Mesothelial cell of epicardium (in vitro differentiated cells): Measurements from ENCODE around the gene TNFAIP8L2. TPM values are rescaled to one million over a fixed set of nuclear protein-coding genes. Genes with fewer than 3 reads are reported as not detected.

Experiments used
- DNase-seq, 2 experiments: peaks; one replicate each; pipeline ENCODE4 v3.0.0; 2021; ENCODE audit warnings: low spot score in 2 of 2; ENCODE audit not compliant: unreplicated experiment in 2 of 2
- H3K27ac Mint-ChIP-seq: 2 replicates; pipeline ENCODE4 v1.8.0; 2021; ENCODE audit warnings: mixed read lengths
- H3K27me3 Mint-ChIP-seq: 2 replicates; pipeline ENCODE4 v1.8.0; 2021; ENCODE audit warnings: low read depth, mixed read lengths
- H3K36me3 Mint-ChIP-seq: 2 replicates; pipeline ENCODE4 v1.8.0; 2021; ENCODE audit warnings: mixed read lengths
- H3K4me1 Mint-ChIP-seq: 2 replicates; pipeline ENCODE4 v1.8.0; 2021; ENCODE audit warnings: mixed read lengths
- H3K4me3 Mint-ChIP-seq: 2 replicates; pipeline ENCODE4 v1.8.0; 2021; ENCODE audit warnings: mild to moderate bottlenecking, moderate library complexity, mixed read lengths
- H3K9me3 Mint-ChIP-seq: 2 replicates; pipeline ENCODE4 v1.8.0; 2021; ENCODE audit warnings: mixed read lengths
- total RNA-seq: library from RNA; stranded (reverse); gene quantifications from 3 replicates; pipeline ENCODE4 v1.2.1, GENCODE V29; 2021
- TF ChIP-seq, protein P1 (sequence below): fragments of 200-600 bp; sonication (generic); IDR thresholded peaks from one replicate; pipeline ENCODE4 v1.5.0; 2021; ENCODE audit warnings: antibody characterized with exemption; ENCODE audit not compliant: unreplicated experiment

The TNFAIP8L2 gene
- total RNA-seq, 1 donor from 2014 or later: not detected

DNA sequence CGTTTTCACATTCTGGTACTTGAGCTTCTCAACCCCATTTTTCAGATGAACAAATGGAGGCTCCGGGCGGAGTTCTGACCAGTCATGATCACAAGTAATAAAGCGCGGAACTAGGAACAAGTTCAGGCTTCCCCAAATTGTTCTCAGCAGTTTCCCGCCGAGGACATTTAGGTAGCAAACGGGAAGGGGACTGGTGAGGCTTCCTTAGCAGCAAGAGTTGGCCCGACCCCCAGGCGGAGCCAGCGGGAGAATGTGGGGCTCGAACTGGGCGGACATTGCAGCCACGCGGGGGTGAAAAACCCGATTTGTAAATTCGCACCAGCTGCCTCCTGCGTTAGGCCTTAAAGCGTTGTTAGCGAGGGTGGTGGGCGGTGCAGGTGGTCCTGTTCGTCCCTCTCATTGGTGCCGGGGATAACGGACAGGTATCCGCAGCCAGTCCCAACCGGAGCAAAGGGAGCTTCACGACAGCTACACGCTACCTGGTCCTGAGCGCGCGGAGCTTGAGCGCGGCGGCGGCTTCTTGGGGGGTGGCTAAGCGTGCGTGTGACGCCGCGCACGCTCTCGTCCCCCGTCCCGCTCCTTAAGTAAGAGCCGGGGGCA is 25.4 kb upstream of the TNFAIP8L2 start:
- Mint-ChIP-seq H3K9me3 (no peaks in the 10 kb centered on the region), H3K27me3 (peaks cover 40% of the 10 kb centered on the region), H3K4me1 (peaks cover 10% of the 10 kb centered on the region), H3K36me3 (peaks cover 12% of the 10 kb centered on the region), H3K4me3 (peak overlapping the region; percentile 76), H3K27ac (peak overlapping the region; percentile 68)
- DNase-seq: peak; percentile 81 to 87
- TF ChIP-seq, protein P1, sequence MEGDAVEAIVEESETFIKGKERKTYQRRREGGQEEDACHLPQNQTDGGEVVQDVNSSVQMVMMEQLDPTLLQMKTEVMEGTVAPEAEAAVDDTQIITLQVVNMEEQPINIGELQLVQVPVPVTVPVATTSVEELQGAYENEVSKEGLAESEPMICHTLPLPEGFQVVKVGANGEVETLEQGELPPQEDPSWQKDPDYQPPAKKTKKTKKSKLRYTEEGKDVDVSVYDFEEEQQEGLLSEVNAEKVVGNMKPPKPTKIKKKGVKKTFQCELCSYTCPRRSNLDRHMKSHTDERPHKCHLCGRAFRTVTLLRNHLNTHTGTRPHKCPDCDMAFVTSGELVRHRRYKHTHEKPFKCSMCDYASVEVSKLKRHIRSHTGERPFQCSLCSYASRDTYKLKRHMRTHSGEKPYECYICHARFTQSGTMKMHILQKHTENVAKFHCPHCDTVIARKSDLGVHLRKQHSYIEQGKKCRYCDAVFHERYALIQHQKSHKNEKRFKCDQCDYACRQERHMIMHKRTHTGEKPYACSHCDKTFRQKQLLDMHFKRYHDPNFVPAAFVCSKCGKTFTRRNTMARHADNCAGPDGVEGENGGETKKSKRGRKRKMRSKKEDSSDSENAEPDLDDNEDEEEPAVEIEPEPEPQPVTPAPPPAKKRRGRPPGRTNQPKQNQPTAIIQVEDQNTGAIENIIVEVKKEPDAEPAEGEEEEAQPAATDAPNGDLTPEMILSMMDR: no peak

DNA sequence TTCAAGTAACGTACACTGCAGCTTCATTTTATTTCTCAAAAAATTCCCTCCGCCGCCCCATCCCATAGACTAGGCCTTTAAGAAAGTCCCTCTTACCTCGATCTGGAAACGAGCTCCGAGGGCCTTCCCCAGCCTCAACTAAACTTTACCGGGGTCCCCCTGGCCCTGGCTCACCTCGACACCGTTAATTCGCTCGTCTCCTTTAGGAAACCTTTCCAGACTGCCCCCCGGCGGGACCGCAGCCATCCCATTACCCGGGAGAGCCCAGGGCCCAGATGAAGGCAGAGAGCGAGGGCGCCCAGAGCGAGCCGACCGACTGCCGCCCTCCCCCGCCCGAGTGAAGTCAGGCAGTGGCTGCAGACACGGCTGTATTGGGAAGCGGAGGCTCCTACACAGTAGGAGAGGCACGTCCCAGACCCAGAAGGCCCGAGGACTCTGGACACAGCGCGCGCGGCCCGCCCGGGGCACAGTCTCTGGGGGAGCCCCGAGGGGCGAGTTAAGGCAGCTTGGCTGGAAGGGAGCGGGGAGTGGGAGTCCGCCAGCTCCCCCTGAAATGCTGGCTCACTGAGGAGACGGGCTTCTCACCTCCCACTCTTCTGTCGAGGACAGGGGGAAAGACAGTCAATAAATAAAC is 24.6 kb upstream of the TNFAIP8L2 start:
- DNase-seq: peak in 1 of 2 experiments; percentile 68

DNA sequence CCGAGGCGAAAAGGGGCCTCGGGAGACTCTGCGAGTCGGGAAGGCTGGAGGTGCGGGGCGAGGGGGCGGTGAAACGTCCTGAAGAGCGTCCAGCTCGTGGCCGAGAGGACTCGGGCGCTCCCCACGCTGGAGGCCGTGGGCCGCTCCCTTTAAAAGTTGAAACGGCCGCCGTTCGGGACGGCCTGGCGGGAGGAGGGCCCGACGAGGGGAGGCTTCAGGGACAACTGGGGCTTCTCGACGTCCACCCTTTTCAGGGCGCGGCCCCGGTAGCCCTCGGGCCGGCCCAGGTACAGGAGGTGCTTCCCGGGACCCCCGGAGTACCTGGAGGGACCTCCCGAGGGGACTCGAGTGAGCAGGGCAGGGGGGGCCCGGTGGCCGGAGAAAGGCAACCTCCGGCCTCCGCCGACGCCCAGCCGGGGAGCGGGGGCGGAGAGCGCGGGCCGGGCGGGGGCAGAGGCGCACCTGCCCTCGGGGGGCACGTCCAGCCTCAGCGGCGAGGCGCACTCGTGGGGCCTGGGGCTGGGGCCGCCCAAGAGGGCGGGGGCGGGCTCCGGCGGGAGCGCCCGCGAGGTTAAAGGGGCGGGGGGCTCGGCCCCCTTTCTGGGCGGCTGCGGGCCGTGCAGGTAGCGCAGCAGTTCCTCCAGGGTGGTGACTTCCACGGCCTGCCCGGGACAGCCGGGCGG is 24.0 kb upstream of the TNFAIP8L2 start:
- no peak overlapping the region for H3K27ac Mint-ChIP-seq
- H3K36me3 Mint-ChIP-seq: peaks cover 22% of the 10 kb centered on the region
- TF ChIP-seq, protein P1: no peak
- no peak for DNase-seq
- peaks cover 10% of the 10 kb centered on the region for H3K4me1 Mint-ChIP-seq
- H3K27me3 Mint-ChIP-seq: peaks cover 40% of the 10 kb centered on the region
- no peaks in the 10 kb centered on the region for H3K9me3 Mint-ChIP-seq
- peak overlapping the region; percentile 76 for H3K4me3 Mint-ChIP-seq

More for the DNA sequence above, 24.6 kb upstream of the TNFAIP8L2 start:
- Mint-ChIP-seq H3K27me3 (peaks cover 40% of the 10 kb centered on the region), H3K27ac (peak overlapping the region; percentile 68), H3K36me3 (peaks cover 19% of the 10 kb centered on the region), H3K4me1 (peaks cover 10% of the 10 kb centered on the region), H3K4me3 (peak overlapping the region; percentile 76), H3K9me3 (no peaks in the 10 kb centered on the region)
- TF ChIP-seq, protein P1: no peak

DNA sequence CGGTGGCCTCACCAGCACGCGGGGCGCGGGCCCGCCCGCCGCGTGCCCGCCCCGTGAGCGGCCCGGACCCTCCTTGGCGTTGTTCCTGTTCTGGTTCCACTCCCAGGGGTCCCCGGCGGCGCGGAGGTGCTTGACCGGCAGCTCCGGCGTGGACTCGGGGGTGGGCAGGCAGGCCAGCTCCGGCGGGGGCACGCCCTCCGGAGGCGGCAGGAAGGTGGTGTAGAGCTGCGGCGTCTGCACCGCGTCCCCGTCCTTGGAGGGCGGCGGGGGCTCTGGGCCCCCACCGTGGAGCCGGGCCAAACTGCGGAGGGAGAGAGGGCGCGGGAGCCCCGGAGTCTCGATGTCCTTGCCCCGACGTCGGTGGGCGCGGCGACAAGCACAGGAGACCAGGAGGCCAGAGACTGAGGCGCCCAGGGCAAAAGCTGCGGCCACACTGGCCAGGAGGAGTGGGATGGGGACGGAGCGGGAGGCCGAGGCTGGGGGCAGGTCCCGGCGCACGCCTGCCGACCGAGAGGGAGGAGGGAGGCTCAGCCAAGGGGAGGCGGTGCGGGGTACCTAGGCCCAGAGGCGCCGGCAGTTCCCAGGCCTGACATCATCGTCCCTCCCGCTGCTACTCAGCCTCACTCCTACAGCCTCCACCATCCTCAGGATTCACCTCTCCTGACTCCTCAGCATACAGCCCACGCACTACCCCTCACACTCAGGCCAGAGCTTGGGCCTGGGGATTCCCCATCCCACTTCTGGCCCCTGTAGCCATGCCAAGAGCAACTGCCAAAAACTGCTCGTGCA is 23.2 kb upstream of the TNFAIP8L2 start:
- H3K9me3 Mint-ChIP-seq: no peaks in the 10 kb centered on the region
- peaks cover 40% of the 10 kb centered on the region for H3K27me3 Mint-ChIP-seq
- TF ChIP-seq, protein P1: no peak
- H3K27ac Mint-ChIP-seq: no peak overlapping the region
- DNase-seq: peak in 1 of 2 experiments; percentile 39
- peaks cover 23% of the 10 kb centered on the region for H3K36me3 Mint-ChIP-seq
- H3K4me3 Mint-ChIP-seq: peak overlapping the region; percentile 37
- H3K4me1 Mint-ChIP-seq: peaks cover 10% of the 10 kb centered on the region

DNA sequence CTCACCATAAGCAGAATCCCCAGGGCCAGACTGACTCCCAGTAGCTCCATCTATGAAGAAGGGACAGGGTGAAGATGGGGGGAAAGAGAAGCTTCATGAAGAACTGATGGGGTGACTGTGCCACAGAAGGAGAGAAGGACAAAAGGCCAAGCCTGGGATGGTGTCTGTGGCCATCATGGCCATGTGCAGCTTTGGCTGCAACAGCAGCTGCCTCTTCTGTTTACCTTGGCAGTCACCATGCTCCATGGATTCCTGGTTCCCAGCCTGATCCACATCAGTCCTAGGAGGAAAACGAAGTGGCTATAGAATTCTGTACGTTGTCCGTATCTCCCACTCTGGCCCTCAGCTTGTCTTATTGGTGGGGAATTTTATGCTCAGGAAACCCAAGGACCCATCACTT is 22.1 kb upstream of the TNFAIP8L2 start:
- TF ChIP-seq, protein P1: no peak
- no peak for DNase-seq
- H3K27me3 Mint-ChIP-seq: peaks cover 40% of the 10 kb centered on the region
- peaks cover 23% of the 10 kb centered on the region for H3K36me3 Mint-ChIP-seq
- H3K4me1 Mint-ChIP-seq: peaks cover 10% of the 10 kb centered on the region
- no peak overlapping the region for H3K4me3 Mint-ChIP-seq
- H3K9me3 Mint-ChIP-seq: no peaks in the 10 kb centered on the region
- no peak overlapping the region for H3K27ac Mint-ChIP-seq
